Calu3 (cell line): ENCODE data around the gene CMIP. TPM values are rescaled to one million over a fixed set of nuclear protein-coding genes. Genes with fewer than 3 reads are reported as not detected.
A peak's percentile ranks its signal among the peaks of the same experiment; 100 is the strongest.

Source experiments
- BruUV-seq: library from RNA; stranded (reverse); fragments of 400-500 nt; replicated peaks from 2 replicates; lab custom pipeline; 2021; lab: Mats Ljungman, UMichigan
- CTCF ChIA-PET: fragments of 300-600 bp; sonication (Branson Sonifier 250); formaldehyde crosslinking; loops from one replicate; lab custom pipeline; 2022; ENCODE audit warnings: antibody characterized with exemption; lab: Charles Lee
- DNase-seq: peaks from one replicate; pipeline ENCODE4 v3.0.0; 2022
- H3K27ac Mint-ChIP-seq: one replicate; pipeline ENCODE4 v1.8.0; 2022; ENCODE audit warnings: mixed read lengths; ENCODE audit not compliant: unreplicated experiment
- H3K27me3 Mint-ChIP-seq: one replicate; pipeline ENCODE4 v1.8.0; 2022; ENCODE audit warnings: mixed read lengths; ENCODE audit not compliant: unreplicated experiment
- H3K36me3 Mint-ChIP-seq: one replicate; pipeline ENCODE4 v1.8.0; 2022; ENCODE audit warnings: mild to moderate bottlenecking, moderate library complexity, mixed read lengths; ENCODE audit not compliant: insufficient read depth, unreplicated experiment
- H3K4me1 Mint-ChIP-seq: one replicate; pipeline ENCODE4 v1.8.0; 2022; ENCODE audit warnings: mild to moderate bottlenecking, low read depth, mixed read lengths; ENCODE audit not compliant: unreplicated experiment
- H3K4me3 Mint-ChIP-seq: one replicate; pipeline ENCODE4 v1.8.0; 2022; ENCODE audit warnings: mild to moderate bottlenecking, low read depth, moderate library complexity, mixed read lengths; ENCODE audit not compliant: unreplicated experiment
- H3K9me3 Mint-ChIP-seq: one replicate; pipeline ENCODE4 v1.8.0; 2022; ENCODE audit warnings: low read depth, mixed read lengths; ENCODE audit not compliant: unreplicated experiment
- CTCF ChIP-seq: fragments of 200-600 bp; IDR thresholded peaks from one replicate; pipeline ENCODE4 v1.8.0; 2022; ENCODE audit warnings: antibody characterized with exemption; ENCODE audit not compliant: unreplicated experiment
- intact Hi-C: fragments of 100-400 bp; cut with micrococcal nuclease; formaldehyde crosslinking; loops from one replicate; pipeline ENCODE4 v1.10.0; 2022; ENCODE audit not compliant: unreplicated experiment
- total RNA-seq: library from RNA; stranded (reverse); gene quantifications from 2 replicates; pipeline ENCODE4 v1.2.3, GENCODE V29; 2022

The CMIP gene
- total RNA-seq, 1 experiment from 2014 or later: 82.7 TPM

DNA sequence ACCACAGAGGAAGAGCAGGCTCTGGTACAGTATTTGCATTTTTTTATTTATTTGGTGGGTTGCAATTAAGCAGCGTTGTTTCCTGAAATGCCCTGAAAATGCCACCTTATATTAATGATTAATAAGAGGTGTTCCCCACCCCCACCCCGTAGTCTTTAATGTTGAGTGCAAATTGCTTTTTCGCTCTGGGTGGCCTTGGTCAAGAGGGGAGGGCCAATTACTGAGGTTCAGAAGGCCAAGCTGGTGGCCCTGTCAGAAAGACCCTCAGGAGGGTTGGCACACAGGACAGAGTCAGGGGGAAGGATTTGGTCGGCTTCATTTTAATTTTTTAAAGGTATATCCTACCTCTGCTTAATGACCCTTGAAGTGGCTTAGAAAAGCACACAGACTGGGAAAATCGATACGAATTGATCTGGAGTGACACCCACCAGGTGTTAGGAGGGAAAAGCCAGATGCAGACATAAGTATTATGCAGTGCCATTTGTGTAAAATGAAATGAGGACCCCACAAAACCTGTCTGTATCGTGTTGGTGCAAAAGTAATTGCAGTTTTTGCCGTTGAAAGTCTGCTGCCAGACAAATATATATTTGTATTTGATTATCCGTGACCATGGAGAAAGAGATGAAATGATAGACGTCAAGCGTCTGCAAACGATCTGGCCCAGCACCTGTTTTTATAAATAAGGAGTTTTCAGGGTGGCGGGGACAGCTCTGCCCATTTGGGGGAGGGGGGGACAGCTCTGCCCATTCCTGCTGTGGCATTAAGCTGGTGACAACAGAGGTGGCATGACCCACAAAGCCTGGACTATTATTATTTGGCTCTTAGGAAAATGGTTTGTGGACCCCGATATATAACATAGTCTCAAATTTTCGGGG is 190.7 kb downstream of the CMIP start:
- no peak for TF ChIP-seq CTCF
- CTCF ChIA-PET: interaction anchor here (0.6 kb wide), 1 partner anchor 599 kb away, joined by 3 read pairs; the partner anchor contains the start of gene ATMIN
- intact Hi-C loops: loop anchor here (10.0 kb wide), 1 partner anchor 230 kb away; no protein-coding TSS in a partner anchor
- no TSS peak for BruUV-seq
- no peak for DNase-seq
- H3K27me3 Mint-ChIP-seq: no peaks in the 10 kb centered on the region
- H3K4me1 Mint-ChIP-seq: peaks cover 51% of the 10 kb centered on the region
- H3K36me3 Mint-ChIP-seq: peaks cover 41% of the 10 kb centered on the region
- no peaks in the 10 kb centered on the region for H3K9me3 Mint-ChIP-seq
- no peak overlapping the region for H3K27ac Mint-ChIP-seq
- no peak overlapping the region for H3K4me3 Mint-ChIP-seq

DNA sequence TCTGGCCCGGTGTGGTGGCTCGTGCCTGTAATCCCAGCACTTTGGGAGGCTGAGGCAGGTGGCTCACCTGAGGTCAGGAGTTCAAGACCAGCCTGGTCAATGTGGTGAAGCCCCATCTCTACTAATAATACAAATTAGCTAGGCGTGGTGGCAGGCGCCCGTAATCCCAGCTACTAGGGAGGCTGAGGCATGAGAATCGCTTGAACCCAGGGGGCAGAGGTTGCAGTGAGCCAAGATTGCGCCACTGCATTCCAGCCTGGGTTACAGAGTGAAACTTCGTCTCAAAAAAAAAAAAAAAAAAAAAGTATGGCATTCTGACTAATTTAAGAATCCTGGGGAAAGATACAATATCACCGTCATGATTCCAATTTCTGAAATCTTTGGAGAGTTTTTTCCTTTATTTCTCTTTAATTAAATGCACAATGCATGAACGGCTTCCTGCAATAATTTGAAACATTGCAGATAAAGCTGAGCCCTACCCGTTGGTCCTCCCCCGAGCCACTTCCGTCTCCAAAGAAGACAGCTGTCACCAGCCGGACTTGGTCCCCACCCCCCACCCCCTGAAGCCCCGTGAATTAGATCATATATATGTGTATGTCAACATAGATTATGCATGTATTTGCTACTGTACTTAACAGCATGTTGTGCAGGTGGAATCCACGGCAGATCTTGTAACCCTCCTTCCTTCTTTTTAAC is 191.8 kb downstream of the CMIP start:
- CTCF ChIA-PET: no interaction called here
- Mint-ChIP-seq H3K36me3 (peaks cover 41% of the 10 kb centered on the region), H3K27me3 (no peaks in the 10 kb centered on the region), H3K27ac (no peak overlapping the region), H3K4me1 (peaks cover 51% of the 10 kb centered on the region), H3K4me3 (no peak overlapping the region), H3K9me3 (no peaks in the 10 kb centered on the region)
- no peak for TF ChIP-seq CTCF
- no peak for DNase-seq
- intact Hi-C loops: loop anchor here (10.0 kb wide), 1 partner anchor 232 kb away; no protein-coding TSS in a partner anchor
- no TSS peak for BruUV-seq

- Mint-ChIP-seq H3K36me3 (peaks cover 34% of the 10 kb centered on the region), H3K4me1 (peaks cover 43% of the 10 kb centered on the region), H3K27me3 (no peaks in the 10 kb centered on the region), H3K27ac (peak overlapping the region; percentile 58), H3K4me3 (no peak overlapping the region), H3K9me3 (no peaks in the 10 kb centered on the region)
- intact Hi-C loops: loop anchor here (10.0 kb wide), 1 partner anchor 233 kb away; no protein-coding TSS in a partner anchor
- TF ChIP-seq CTCF: no peak
- DNase-seq: no peak
- no TSS peak for BruUV-seq
- CTCF ChIA-PET: no interaction called here
Observed at GRCh38 chr16:81637336-81638235, 193.0 kb downstream of the CMIP start.
